Neural cell (in vitro differentiated cells): ENCODE measurements around the gene TMEM35B. TPM values are rescaled to one million over a fixed set of nuclear protein-coding genes. Genes with fewer than 3 reads are reported as not detected.
"Not testable (repeated sequence)": the region's sequence is repeated elsewhere in the genome, so short reads cannot be mapped to it uniquely, and the experiment has no call there.

Experiments used
- H2AFZ ChIP-seq: fragments of 200-600, 300-800 bp; sonication (generic), shearing (Covaris generic); 2 replicates; pipeline ENCODE4 v1.6.0; 2014; ENCODE audit warnings: low read depth, mild to moderate bottlenecking, antibody characterized with exemption, low read length, moderate library complexity
- H3F3A ChIP-seq: fragments of 200-600 bp; shearing (Covaris generic); 2 replicates; pipeline ENCODE4 v1.6.1; 2016; ENCODE audit warnings: mild to moderate bottlenecking, moderate library complexity, mixed read lengths, antibody characterized with exemption, low read length; ENCODE audit not compliant: insufficient read depth, poor library complexity, severe bottlenecking
- H3K27ac ChIP-seq: fragments of 200-600, 300-800 bp; sonication (generic), shearing (Covaris generic); 2 replicates; pipeline ENCODE4 v1.5.1; 2014; ENCODE audit warnings: mild to moderate bottlenecking, low read length, moderate library complexity
- H3K27me3 ChIP-seq: fragments of 300-800, 200-600 bp; sonication (generic), shearing (Covaris generic); 2 replicates; pipeline ENCODE4 v1.6.0; 2014; ENCODE audit warnings: mild to moderate bottlenecking, low read depth, low read length, moderate library complexity; ENCODE audit not compliant: insufficient read depth
- H3K36me3 ChIP-seq: fragments of 300-800, 200-600 bp; sonication (generic), shearing (Covaris generic); 2 replicates; pipeline ENCODE4 v1.5.1; 2014; ENCODE audit warnings: mild to moderate bottlenecking, antibody characterized with exemption, low read length, moderate library complexity; ENCODE audit not compliant: insufficient read depth
- H3K4me2 ChIP-seq: fragments of 300-800, 200-600 bp; sonication (generic), shearing (Covaris generic); 2 replicates; pipeline ENCODE4 v1.6.0; 2014; ENCODE audit warnings: mild to moderate bottlenecking, low read length
- H3K4me3 ChIP-seq: fragments of 300-800, 200-600 bp; sonication (generic), shearing (Covaris generic); 2 replicates; pipeline ENCODE4 v1.5.1; 2014; ENCODE audit warnings: mild to moderate bottlenecking, low read length, moderate library complexity
- H3K79me2 ChIP-seq: fragments of 200-600 bp; shearing (Covaris generic); replicated peaks from 2 replicates; pipeline ENCODE4 v1.6.0; 2014; ENCODE audit warnings: mild to moderate bottlenecking, low read length, moderate library complexity; ENCODE audit not compliant: insufficient read depth
- H3K9ac ChIP-seq: fragments of 300-800, 200-600 bp; sonication (generic), shearing (Covaris generic); 2 replicates; pipeline ENCODE4 v1.6.1; 2016; ENCODE audit warnings: mild to moderate bottlenecking, low read length, mixed read lengths
- H3K9me2 ChIP-seq: fragments of 200-600 bp; shearing (Covaris generic); 2 replicates; pipeline ENCODE4 v1.6.1; 2016; ENCODE audit warnings: mild to moderate bottlenecking, low read length, mixed read lengths; ENCODE audit not compliant: insufficient read depth
- H3K9me3 ChIP-seq: fragments of 200-600, 300-800 bp; sonication (generic), shearing (Covaris generic); 2 replicates; pipeline ENCODE4 v1.6.1; 2016; ENCODE audit warnings: mild to moderate bottlenecking, mixed run types, low read length, moderate library complexity, mixed read lengths
- H4K20me1 ChIP-seq: fragments of 200-600 bp; shearing (Covaris generic); 2 replicates; pipeline ENCODE4 v1.6.1; 2016; ENCODE audit warnings: mild to moderate bottlenecking, mixed run types; ENCODE audit not compliant: insufficient read depth
- EP300 ChIP-seq: fragments of 450-650 bp; conservative IDR thresholded peaks from 2 replicates; pipeline ENCODE4 v1.6.1; 2014; ENCODE audit warnings: antibody characterized with exemption, mild to moderate bottlenecking, moderate library complexity; ENCODE audit not compliant: poor library complexity, severe bottlenecking
- EZH2 ChIP-seq: fragments of 200-600, 300-800 bp; shearing (Covaris generic), sonication (generic); IDR thresholded peaks from 2 replicates; pipeline ENCODE4 v1.6.1; 2014; ENCODE audit warnings: antibody characterized with exemption, low read length, borderline replicate concordance, mild to moderate bottlenecking; ENCODE audit not compliant: insufficient read depth, poor library complexity, severe bottlenecking
- MXI1 ChIP-seq: fragments of 450-650 bp; conservative IDR thresholded peaks from 2 replicates; pipeline ENCODE4 v1.6.1; 2014; ENCODE audit warnings: antibody characterized with exemption, mild to moderate bottlenecking; ENCODE audit not compliant: poor library complexity, severe bottlenecking
- POLR2AphosphoS5 ChIP-seq: IDR thresholded peaks from 2 replicates; pipeline ENCODE4 v1.6.1; 2012
- RAD21 ChIP-seq: fragments of 450-650 bp; conservative IDR thresholded peaks from 2 replicates; pipeline ENCODE4 v1.6.1; 2014; ENCODE audit warnings: antibody characterized with exemption, mild to moderate bottlenecking, moderate library complexity
- REST ChIP-seq: IDR thresholded peaks from 2 replicates; pipeline ENCODE4 v1.6.1; 2012; ENCODE audit warnings: borderline replicate concordance
- SMC3 ChIP-seq: fragments of 450-650 bp; conservative IDR thresholded peaks from 2 replicates; pipeline ENCODE4 v1.6.1; 2014; ENCODE audit warnings: antibody characterized with exemption, mild to moderate bottlenecking, moderate library complexity; ENCODE audit not compliant: poor library complexity
- TAF1 ChIP-seq: IDR thresholded peaks from 2 replicates; pipeline ENCODE4 v1.6.1; 2012; ENCODE audit warnings: low read depth
- polyA plus RNA-seq: library from polyadenylated mRNA; depleted of rRNA; stranded (reverse); fragments of >200 nt; gene quantifications from 2 replicates; pipeline ENCODE4 v1.2.3, GENCODE V29; 2014
- TF ChIP-seq, protein P1 (sequence below): fragments of 450-650 bp; IDR thresholded peaks from 2 replicates; pipeline ENCODE4 v1.5.1; 2014; ENCODE audit warnings: antibody characterized with exemption, mild to moderate bottlenecking, moderate library complexity; ENCODE audit not compliant: poor library complexity, severe bottlenecking

TMEM35B gene
- polyA plus RNA-seq, 1 donor from 2014 or later, result 1.3 TPM

- Histone ChIP-seq H3K9me2 (no peaks in the 10 kb centered on the region), H3K79me2 (no peaks in the 10 kb centered on the region), H4K20me1 (no peaks in the 10 kb centered on the region), H3K27ac (no peak overlapping the region), H3K9ac (no peak overlapping the region), H3K4me2 (no peak overlapping the region), H3K27me3 (no peaks in the 10 kb centered on the region), H3K4me3 (no peak overlapping the region), H3K9me3 (no peaks in the 10 kb centered on the region), H2AFZ (no peak overlapping the region), H3K36me3 (no peaks in the 10 kb centered on the region), H3F3A (no peaks in the 10 kb centered on the region)
- no peak for TF ChIP-seq MXI1
- TF ChIP-seq POLR2AphosphoS5, result no peak
- no peak for TF ChIP-seq REST
- no peak for TF ChIP-seq TAF1
- no peak for TF ChIP-seq EZH2
- TF ChIP-seq SMC3, result no peak
- no peak for TF ChIP-seq EP300
- no peak for TF ChIP-seq RAD21
- TF ChIP-seq, protein P1, sequence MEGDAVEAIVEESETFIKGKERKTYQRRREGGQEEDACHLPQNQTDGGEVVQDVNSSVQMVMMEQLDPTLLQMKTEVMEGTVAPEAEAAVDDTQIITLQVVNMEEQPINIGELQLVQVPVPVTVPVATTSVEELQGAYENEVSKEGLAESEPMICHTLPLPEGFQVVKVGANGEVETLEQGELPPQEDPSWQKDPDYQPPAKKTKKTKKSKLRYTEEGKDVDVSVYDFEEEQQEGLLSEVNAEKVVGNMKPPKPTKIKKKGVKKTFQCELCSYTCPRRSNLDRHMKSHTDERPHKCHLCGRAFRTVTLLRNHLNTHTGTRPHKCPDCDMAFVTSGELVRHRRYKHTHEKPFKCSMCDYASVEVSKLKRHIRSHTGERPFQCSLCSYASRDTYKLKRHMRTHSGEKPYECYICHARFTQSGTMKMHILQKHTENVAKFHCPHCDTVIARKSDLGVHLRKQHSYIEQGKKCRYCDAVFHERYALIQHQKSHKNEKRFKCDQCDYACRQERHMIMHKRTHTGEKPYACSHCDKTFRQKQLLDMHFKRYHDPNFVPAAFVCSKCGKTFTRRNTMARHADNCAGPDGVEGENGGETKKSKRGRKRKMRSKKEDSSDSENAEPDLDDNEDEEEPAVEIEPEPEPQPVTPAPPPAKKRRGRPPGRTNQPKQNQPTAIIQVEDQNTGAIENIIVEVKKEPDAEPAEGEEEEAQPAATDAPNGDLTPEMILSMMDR, result no peak
Measured at GRCh38 chr1:34988147-34988546, 3.0 kb upstream of the TMEM35B start.

- H3K9me2 ChIP-seq, result no peaks in the 10 kb centered on the region
- H3K4me3 ChIP-seq, result no peak overlapping the region
- no peaks in the 10 kb centered on the region for H3F3A ChIP-seq
- no peaks in the 10 kb centered on the region for H3K27me3 ChIP-seq
- H2AFZ ChIP-seq, result no peak overlapping the region
- no peak overlapping the region for H3K4me2 ChIP-seq
- no peak overlapping the region for H3K27ac ChIP-seq
- no peaks in the 10 kb centered on the region for H4K20me1 ChIP-seq
- H3K9me3 ChIP-seq, result no peaks in the 10 kb centered on the region
- H3K36me3 ChIP-seq, result no peaks in the 10 kb centered on the region
- no peak overlapping the region for H3K9ac ChIP-seq
- TF ChIP-seq REST (no peak), EZH2 (no peak), MXI1 (no peak), TAF1 (no peak), RAD21 (no peak), POLR2AphosphoS5 (no peak)
- no peaks in the 10 kb centered on the region for H3K79me2 ChIP-seq
Measured at GRCh38 chr1:34987018-34987417, 1.9 kb upstream of the TMEM35B start.

DNA sequence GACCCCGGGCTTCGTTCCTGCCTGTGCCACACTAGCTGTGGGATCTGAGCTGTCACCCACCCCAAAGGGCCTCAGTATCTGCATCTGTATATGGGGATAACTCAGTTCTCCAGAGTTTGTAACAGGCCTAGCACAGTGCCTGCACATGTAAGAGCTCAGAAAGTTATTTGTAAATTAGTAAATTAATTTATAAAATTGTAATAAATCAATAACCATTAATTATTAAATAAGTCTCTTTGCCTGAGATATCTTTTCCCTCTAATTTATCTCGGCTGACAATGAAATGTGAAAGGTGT is 410 bp upstream of the TMEM35B start:
- not testable (repeated sequence) for H3K9ac ChIP-seq, H3F3A ChIP-seq, H3K9me3 ChIP-seq, H3K36me3 ChIP-seq, H3K27me3 ChIP-seq, H3K4me2 ChIP-seq, H2AFZ ChIP-seq, H3K27ac ChIP-seq, H4K20me1 ChIP-seq, H3K9me2 ChIP-seq, H3K79me2 ChIP-seq
- peak overlapping the region; percentile 61 for H3K4me3 ChIP-seq
